ENCODE results near the gene SHISAL2A.

SHISAL2A gene

DNA sequence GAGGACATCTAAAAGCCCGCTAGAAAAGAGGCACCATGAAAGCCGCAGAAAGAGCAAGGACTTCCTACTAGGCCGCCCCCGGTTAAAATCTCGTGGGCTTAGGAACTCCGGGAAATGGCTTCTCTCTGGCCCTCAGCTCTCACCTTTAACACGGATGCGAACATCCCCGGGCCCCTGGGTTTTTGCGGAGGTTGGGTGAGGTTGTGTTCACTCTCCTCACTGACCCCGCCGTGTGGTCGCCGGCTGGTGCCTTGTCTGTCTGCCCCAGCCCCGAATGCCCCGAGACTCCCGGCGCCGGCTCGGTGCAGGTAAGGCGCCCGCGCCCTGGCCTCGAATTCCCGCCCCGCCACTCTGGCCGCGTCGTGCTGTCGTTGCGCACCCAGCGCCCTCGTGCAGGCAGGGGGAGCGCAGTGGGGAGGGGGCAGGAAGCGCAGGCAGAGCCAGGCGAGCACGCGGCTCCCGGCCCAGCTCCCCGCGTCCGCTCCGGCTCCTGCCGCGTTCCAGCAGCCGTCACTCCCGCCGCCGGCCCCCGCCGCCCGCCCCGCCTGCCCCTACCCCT is at the start of gene SHISAL2A:
Gene SHISAL2A (plus strand): TSS at position 437 of the 559 bp plus-strand sequence. CDS start 326 bp downstream, outside the sequence.
- peak; percentile 69 to 76 for DNase-seq

DNA sequence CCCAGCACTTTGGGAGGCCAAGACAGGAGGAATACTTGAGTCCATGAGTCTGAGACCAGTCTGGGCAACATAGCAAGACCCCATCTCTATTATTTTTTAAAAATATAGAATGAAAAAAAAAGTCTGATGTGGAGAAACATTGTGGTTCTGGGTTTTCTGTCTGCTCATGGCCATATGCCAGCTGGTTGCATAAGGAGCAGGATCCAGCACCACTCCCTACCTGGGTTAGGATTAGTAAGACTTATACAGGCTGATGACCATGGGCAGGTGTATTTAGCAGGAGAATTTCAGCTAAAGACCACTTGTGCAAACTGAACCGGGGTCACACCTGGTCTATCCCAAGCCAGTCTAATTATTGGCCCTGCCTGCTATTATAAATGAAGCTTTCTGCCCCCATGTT is 47.5 kb upstream of the SHISAL2A start:
- DNase-seq, result no peak

DNA sequence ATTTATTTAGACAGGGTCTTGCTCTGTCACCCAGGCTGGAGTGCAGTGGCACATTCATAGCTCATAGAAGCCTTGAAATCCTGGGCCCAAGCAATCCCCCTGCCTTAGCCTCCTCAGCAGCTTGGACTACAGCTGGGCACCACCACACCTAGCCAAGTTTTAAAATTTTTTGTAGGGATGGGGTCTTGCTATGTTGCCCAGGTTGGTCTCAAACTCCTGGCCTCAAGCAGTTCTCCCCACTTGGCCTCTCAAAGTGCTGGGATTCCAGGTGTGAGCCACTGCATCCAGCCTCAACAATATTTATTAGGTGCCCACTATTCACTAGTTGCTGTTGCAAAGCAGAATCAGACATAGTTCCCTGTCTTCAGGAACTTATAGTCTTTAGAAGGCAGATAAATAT is 44.9 kb upstream of the SHISAL2A start:
- DNase-seq, result no peak

DNA sequence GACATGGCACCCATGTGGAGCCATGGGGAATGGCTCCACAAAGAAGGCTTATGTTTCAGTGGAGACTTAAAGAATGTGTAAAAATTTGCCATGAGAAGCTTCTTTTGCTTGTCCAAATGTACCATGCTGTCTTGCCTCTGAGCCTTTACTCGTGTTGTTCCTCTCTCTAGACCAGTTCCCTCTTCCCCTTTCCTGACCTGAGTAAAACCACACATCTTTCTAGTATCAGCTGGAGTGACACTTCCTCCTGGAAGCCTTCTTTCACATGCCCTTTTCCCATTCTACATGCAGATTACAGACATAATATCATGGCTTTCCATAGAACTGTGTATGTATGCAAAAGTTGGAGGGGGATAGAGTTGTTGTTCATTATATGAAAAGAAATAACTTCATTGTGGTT is 44.4 kb upstream of the SHISAL2A start:
- DNase-seq, result no peak

DNA sequence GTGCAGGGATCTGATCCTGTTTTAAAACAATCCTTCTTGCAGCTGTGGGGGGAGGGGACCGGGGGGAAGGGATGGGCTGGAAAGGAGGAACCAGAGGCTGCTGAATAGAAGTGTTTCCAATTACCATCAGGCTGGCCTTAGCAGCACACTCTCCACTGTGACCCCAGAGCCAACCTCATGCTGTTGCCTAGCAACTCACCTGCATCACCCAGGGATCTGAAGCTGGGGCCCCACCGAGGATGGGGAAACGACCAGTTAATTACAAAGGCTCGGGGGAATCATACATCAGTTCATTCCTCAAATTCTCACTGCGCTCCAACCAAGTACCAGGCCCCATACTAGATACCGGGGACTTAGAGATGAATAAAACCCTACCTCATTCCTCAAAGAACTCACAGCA is 42.7 kb upstream of the SHISAL2A start:
- no peak for DNase-seq

DNA sequence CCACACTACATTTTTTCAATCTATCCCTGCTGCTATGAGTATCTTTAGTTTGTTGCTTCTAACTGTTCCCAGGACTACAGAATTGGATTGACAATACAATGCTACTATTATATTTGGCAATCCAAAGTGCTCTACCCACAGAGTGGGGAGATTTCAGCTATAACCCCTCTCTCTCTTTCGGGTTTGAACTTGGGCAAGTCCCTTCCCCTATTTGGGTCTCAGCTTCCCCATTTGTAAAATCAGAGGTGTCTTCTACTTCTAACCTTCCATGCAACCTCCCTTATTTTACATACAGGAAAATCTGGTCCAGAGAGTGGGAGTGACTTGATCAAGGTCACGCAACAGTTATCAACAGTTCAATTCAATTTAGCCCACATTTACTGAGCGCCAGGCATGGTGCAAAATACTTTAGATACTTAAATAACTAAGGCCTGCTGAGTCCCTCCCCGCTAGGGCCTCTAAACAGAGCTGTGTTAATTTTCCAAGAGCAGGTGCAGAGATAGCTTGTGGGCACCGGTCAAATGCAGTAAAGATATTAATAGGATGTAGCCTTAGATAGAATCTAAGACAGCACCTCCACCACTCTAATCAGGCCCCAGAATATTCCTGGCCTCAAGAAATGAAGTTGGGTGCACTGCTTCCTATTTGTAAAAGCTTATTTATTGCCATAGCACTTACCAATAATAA is 40.2 kb upstream of the SHISAL2A start:
- DNase-seq, result no peak

DNA sequence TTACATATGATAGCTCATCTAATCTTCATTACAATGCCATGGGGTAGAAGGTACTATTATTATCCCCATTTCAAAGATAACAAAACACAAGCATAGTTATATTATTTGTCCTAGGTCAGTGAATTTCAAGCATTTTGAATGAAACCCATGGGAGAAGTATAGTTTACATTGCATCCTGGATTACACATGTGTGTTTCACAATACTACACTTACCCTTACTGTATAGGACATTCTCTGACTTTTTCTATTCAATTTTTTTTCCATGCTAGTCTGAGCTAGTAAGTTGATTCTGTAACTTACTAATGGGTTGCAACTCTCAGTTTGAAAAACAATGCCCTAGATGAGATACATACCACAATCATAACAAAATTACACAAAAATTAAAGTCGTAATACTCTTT is 39.5 kb upstream of the SHISAL2A start:
- no peak for DNase-seq

DNA sequence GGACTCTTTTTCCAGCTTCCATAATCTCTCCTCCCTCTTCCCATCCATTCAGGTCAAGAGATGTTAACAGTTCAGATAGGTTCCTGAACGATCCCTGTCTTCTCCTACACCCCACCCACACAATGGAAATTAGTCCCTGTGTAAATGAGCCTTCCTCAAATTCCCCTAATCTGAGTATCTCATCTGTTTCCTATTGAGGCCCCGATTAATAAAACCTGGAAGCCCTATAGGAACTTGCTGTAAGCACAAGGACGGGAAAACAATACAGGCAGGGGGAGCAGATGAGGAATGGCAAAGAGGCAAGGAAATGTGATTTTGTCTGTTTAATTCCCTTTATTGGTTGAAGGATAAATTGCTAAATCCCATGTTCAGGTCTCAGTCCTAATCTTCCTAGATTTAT is 37.9 kb upstream of the SHISAL2A start:
- no peak for DNase-seq

DNA sequence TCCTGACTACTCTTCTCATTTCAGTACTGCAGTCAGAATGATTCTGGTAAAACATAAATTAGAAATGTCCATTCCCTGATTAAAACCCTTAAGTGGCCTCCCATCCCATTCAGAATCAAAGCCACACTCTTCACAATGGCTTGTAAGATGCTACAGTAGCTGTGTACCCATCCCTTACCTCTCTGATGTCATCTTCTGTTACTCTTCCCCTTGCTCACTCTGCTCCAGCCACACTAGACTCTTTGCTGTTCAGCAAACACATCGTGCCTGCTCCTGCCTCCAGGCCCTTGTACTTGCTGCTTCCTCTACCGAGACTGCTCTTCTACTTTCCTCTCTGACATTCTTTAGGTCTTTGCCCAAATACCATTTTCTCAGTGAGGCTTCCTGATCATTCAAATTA is 35.1 kb upstream of the SHISAL2A start:
- no peak for DNase-seq

DNA sequence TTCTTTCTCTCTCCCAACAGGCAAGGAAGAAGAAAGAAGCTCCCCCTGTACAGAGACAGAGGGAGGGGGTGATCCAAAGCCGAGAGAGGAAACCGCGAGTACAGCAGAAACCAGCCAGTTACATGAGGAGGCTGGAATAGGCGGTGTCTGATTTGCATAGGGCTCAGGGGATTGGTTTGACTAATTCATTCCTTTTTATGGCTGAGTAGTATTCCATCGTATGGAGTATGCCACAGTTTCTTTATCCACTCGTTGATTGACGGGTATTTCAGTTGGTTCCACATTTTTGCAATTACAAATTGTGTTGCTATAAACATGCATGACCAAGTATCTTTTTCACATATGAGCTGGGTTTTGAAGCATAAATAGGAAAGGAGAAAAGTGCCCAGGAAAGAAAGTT is 34.2 kb upstream of the SHISAL2A start:
- no peak for DNase-seq

DNA sequence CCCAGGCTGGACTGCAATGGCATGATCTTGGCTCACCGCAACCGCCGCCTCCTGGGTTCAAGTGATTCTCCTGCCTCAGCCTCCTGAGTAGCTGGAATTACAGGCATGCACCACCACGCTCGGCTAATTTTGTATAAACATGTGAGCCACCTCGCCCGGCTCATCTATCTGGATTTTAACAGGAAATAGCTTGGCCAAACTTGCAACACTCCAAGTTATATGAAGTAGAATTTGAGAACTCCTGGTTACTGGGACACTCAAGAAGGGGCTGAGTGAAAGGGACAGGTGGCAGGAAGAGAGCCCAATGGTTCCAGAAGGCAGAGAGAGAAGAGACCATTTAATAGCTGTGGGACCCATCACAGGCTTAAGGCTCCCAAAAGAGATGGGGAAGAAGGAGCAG is 33.7 kb upstream of the SHISAL2A start:
- DNase-seq, result no peak

DNA sequence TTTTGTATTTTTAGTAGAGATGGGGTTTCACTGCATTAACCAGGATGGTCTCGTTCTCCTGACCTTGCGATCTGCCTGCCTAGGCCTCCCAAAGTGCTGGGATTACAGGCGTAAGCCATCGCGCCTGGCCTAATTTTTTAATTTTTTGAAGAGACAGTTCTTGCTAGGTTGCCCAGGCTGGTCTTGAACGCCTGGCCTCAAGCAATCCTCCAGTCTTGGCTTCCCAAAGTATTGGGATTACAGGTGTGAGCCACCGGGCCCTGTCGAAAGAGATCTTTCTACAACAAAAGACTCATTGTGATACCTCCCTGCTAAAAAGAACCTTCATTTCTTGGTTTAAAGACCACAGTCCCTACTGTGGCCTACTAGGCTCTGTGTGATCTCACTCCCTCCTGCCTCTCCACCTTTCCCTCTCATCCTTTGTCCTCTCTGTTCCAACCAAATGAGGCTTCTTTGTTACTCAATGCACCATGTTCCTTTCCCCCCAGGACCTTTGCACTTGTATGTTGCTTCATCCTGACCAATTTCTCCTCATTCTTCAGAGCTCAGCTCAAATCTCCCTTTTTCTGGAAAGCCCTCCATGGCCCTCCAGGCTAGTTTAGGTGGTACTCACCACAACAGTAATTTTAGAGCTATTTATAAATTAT is 32.3 kb upstream of the SHISAL2A start:
- DNase-seq, result no peak

DNA sequence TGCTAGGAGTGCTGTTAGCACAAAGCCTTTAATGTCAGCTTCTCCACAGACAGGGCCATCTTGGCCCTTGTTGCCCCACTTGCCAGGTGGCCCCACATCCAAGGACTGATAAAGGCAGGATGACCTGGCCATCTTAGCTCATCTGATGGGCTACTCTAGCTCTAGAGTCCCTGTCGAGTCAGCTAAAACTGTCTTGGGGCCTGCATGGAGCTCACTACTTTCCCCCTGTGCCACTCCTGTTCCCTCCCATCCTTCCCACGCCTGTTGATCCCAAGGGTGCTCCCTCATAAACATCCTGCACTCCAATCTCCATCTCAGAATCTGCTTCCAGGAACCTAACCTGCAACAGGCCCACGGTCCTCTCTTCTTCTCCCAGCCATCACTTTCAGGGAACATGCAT is 31.4 kb upstream of the SHISAL2A start:
- no peak for DNase-seq

DNA sequence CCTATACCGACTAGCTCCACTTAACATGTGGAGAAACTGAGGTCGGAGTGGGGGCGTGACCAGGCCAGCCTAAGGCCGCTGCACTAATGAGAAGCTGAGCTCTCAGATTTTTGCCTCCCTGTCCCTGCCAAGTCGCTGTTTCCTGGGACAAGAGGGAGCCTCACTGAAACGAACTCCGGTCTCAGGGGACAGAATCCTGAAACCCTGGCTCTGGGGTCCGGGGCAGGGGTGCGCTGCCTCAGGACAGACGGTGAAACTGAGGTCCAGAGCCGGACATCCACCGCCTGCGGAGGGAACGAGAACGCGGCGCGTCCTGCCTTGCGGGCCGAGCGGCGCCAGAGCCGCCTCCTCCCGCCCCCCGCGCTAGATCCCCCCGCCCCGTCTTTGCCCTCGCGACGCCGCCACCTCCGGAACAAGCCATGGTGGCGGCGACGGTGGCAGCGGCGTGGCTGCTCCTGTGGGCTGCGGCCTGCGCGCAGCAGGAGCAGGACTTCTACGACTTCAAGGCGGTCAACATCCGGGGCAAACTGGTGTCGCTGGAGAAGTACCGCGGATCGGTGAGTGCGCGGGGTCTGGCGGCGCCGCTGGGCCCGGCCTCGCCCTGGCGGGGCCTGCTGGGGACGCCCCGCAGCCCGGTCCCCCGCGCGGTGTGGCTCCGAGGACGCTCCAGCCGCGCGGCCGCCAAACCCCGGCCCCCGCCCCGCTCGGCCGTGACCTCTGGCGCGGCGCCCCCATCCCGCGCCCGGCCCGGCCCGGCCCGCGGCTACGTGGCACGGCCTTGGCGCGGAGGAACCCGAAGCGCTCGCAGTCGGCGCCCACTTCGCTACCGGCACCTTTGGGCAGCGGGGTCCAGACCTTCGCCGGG is 30.7 kb upstream of the SHISAL2A start, which contains the start of gene GPX7:
Gene GPX7 (plus strand): TSS at position 381 of the 865 bp plus-strand sequence. CDS start 39 bp downstream, at position 420.
- DNase-seq, result peak; percentile 68 to 71

DNA sequence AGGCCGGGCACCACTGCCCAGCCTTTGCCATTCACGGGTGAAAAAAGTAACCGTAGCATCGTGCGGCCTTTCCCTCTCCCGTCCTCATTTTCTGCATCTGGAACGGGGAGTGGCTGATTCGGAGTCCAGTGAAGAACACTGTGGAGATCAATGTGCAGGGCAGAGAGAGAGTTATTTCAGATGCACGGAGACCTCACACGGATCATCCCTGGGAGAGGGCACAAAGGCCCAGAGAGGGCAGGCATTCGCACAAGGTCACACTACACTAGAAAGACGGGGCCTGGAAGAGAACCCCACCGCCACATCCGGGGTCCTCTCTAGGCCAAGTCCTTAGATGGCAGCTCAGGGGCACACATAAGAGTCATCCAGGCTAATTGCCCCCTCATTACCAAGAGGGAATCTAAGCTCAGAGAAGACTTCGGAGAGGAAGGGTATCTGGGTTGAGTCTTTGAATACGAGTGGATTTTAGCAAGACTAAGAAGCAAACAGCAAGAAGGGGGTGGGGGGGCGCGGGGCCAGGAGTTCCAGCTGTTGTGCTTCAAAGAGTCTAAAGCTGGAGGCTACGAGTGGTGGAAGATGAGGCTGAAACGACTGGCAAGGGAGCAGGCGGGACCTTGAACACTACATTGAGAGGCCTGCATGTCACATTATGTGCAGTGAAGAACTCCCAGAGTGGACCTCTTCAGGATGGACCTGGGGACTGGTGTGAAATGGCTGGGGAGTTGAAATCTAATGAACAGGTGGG is 29.9 kb upstream of the SHISAL2A start:
- DNase-seq, result peak; percentile 57 to 58

DNA sequence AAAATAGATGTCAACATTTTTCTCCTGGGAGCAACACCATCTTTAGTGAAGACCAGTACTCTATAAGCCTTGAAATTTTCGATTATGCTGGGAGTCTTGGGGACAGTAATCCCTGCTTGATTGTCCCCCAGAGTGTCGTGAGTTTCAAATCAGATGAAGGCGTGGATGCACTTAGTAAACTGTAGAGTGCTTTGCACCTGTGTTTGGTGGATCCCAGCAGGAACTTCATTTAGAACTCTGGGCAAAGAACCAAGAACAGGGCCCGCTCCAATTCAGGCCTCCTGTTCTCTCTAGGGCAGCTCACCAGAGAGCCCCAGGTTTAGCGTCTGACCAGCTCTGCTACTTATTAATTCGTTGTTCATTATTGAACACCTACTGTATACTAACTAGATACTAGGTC is 29.3 kb upstream of the SHISAL2A start:
- no peak for DNase-seq

DNA sequence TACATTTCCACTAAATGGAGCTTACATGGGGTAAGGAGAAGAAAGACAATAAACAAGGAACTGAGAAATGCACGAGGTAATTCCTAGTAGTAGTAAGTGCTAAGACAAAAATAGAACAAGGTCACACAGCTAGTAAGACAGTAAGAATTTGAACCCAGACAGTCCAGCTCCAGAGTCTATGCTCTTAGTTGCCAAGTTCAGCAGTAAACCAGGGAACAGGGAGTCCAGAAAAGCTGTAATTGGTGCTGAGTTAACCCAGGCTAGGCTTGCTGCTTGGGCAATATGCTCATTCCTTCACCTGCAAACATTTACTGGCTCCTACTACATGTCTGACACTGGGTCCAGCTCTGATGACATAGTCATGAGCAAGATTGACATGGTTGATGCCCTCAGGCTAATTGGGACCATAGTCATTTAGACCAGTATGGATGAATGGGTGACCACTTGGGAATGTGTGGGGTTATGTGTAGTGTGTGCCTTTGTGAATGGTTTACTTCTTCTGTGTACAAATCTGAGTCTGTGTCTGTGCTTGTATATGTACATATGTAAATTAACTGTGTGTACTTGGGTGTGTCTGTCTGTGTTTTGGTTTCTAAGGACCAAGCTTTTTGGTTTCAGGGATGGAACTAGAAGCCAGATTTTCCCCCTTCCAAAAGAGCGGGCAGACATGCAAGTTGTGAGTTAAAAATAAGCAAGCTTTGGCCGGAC is 28.8 kb upstream of the SHISAL2A start:
- no peak for DNase-seq

DNA sequence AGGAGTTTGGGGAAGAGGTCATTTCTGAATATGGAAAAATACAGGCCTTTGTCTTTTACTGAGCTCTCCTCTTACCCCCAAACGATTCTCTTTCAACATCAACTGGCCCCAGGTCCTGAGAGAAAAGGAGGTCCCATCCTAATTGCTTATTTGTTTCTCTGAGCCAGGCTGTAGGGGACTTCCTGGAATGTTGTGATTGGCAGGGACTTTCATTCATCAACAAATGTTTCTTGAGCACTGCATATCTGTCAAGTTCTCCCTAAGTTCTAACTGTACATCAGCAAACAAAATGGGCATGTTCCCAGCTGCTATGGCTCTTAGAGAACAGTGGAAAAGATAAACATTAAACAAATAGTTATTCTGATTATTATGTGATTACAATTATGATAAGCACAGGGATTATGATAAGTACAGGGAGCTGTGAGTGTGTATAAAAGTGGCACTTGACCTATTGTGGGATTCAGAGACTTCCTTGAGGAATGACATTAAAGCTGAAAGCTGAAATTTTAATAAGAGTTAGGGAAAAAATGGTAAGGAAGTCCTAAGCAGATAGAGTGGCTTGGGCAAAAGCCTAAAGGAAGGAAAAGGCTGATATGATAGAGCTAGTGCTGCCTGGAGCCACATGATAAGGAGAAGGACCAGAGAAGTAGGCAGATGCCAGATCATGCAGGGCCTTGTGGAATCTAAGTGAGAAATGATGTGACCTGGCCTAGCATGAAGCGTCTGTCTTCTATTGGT is 19.2 kb upstream of the SHISAL2A start:
- DNase-seq, result no peak

DNA sequence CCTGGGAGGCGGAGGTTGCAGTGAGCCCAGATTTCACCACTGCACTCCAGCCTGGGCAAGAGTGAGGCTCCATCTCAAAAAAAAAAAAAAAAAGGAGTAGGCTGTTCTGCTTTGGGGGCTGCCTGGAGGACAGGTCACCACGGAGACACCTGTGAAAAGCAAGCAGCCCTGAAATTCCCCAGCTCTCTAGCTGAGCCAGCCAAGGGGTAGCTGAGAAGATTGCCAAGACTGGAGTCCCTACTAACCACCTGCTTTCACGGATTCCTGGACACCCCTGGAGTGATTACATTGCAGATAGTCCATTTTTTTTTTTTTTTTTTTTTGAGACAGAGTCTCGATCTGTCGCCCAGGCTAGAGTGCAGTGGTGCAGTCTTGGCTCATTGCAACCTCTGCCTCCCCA is 18.3 kb upstream of the SHISAL2A start:
- no peak for DNase-seq

DNA sequence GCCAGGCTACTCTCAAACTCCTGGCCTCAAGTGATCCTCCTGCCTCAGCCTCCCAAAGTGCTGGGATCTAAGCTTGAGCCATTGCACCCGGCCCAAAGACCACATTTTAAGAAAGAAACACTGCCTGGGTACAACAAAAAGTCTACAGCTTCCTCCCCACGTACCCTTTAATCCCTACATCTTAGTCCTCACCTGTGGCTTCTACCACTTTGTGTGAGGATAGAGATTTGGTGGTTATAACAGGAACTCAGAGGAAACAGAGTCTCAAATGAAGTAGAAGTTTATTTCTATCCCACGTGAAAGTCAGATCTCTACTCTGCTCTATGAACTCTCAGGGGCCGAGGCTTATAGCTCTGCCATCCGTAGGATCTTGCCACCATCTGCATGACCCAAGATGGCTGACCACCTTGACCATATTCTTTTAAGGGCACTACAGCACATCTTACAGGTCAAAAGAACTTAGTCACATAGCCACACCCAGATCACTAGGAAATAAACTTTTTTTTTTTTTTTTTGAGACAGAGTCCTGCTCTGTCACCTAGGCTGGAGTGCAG is 17.4 kb upstream of the SHISAL2A start:
- no peak for DNase-seq

DNA sequence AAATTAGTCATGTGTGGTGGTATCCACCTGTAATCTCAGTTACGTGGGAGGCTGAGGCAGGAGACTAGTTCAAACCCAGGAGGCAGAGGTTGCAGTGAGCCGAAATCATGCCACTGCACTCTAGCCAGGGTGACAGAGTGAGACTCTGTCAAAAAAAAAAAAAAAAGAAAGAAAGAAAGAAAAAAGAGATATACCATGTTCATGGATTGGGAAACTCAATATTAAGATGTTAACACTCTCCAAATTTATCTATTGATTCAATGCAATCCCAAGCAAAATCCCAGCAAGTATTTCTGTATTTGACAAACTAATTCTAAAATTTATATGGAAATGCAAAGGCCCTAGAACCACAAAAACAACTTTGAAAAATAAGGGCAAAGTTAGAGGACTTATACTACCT is 11.0 kb upstream of the SHISAL2A start:
- DNase-seq, result no peak

Measured in activated T-cell treated with anti-CD3 and anti-CD28 coated beads, Interleukin-2, amount 50 U/mL, for 48 hours (primary cell).